ENCODE measurements around the gene MDN1. TPM values are rescaled to one million over a fixed set of nuclear protein-coding genes. Genes with fewer than 3 reads are reported as not detected.

MDN1 gene
- polyA plus RNA-seq, 3 donors = 38.6 to 41.2 (median 38.9) TPM

GRCh38 chr6:89703292-89703691 lies 116.3 kb downstream of the MDN1 start:
- no peak for DNase-seq (ENCODE audit: low read depth in 3 of 3, low spot score in 2 of 3)

DNA sequence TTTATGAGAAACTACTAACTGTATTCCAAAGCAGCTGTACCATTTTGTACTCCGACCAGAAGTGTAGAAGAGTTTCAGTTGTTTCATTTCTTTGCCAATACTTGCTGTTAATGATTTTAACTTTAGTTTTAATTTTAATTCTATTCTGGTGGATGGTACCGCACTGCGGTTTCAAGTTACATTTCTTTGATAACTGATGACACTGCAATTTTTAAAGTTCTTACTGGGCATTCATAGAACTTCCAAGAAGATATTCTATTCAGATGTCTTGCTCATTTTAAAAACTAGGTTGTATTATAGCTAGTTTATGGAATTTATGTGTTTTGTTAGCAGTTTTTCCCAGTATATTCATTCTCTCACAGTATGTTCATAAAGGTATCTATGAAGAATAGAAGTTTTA lies 117.2 kb downstream of the MDN1 start:
- DNase-seq (ENCODE audit: low read depth in 3 of 3, low spot score in 2 of 3) = no peak

DNA sequence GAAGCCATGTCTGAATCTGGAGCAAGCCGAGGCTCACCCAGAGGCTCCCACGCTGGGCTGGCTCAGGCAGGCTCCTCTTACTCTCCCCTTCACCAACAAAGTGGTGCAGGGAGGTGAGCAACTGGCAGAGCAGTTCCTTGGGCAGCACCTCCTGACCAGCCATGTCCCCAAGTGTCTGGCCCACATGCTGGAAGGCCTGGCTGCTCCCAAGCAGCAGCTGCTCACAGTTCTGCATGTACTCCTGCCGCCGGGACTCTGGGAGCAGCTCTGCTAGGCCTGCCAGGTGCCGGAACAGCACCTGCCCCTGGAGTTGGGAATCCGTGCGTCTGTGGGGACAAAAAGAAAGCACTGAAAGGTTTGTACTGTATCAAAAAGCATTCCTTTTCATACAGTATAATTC lies 123.9 kb downstream of the MDN1 start:
- DNase-seq (ENCODE audit: low read depth in 3 of 3, low spot score in 2 of 3) = no peak

GRCh38 chr6:89694428-89694827 lies 125.2 kb downstream of the MDN1 start:
- no peak for DNase-seq (ENCODE audit: low read depth in 3 of 3, low spot score in 2 of 3)

GRCh38 chr6:89693207-89693606 lies 126.4 kb downstream of the MDN1 start:
- no peak for DNase-seq (ENCODE audit: low read depth in 3 of 3, low spot score in 2 of 3)

DNA sequence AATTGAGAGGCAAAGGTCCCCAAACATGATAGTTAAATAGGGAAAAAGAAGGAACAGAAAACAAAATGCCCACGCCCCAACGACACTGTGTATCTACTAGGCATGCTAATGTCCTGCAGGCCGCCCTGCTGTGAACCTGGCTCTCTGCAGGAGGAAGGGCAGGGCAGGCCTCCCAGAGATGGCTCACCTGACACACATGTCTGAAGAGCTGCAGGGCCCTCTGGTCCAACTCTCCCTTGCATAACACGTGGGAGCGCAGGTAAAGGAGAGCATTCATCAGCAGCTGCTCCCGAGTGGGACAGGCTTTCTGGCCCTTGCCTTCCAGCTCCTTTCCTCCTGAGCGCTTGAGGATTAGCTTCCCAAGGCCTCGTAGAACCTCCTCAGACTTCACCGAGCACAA lies 127.3 kb downstream of the MDN1 start:
- DNase-seq (ENCODE audit: low read depth in 3 of 3, low spot score in 2 of 3) = no peak

DNA sequence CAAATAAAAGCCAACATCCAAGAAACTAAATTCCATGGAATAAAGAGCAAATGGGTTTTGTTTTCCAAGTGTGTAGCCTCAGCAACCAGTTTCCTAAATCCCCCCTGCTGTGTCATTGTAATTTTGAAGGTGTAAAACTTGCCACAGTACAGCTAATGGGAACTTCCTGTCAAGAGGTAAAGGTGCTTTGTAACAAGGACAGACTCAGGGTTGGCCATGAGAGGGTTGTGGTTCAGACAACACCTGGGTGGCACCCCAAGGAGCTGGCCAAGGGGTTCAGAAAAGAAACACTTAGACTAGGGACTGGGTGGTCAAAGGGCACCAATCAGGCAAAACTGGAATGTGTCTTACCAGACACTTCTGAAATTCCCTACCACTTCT lies 128.7 kb downstream of the MDN1 start:
- no peak for DNase-seq (ENCODE audit: low read depth in 3 of 3, low spot score in 2 of 3)

DNA sequence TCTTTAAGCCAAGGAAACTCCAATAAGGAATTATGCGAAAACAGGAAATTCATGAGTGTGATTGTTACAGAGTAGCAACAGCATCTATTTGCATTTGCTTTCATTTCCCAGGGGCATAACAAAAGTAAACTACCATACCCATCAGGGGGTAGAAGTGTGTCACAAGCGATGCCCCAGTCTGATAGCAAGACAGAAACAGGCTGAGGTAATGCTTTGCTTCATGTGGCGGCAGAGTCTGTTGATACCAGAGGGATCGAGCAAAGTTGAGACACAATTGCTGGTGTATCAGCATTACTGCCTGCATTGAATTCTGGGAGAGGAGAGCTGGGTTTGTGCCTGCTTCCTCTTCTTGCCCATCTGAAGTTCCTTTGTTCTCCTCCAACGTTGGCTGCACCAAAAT lies 129.9 kb downstream of the MDN1 start:
- DNase-seq (ENCODE audit: low read depth in 3 of 3, low spot score in 2 of 3) = no peak

DNA sequence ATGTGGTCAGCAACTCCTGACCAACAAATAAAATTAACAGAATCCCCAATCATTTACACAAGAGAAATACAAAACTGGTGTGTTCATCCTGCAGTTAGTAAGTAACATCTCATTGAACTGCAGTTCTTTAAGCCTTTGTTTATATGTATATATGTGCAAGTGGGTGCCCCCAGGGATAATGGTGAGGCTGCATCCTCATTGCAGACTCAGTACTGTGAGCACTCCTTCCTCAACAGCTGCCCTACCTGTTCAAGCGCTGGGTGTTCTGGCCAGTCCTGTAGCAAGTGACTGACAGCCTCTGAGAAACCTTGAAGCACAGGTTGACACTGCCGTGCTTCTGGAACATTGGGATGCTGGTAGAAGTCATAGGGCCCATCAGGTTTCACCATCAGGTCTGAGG lies 131.3 kb downstream of the MDN1 start:
- no peak for DNase-seq (ENCODE audit: low read depth in 3 of 3, low spot score in 2 of 3)

GRCh38 chr6:89685311-89685710 lies 134.3 kb downstream of the MDN1 start:
- DNase-seq (ENCODE audit: low read depth in 3 of 3, low spot score in 2 of 3) = no peak

DNA sequence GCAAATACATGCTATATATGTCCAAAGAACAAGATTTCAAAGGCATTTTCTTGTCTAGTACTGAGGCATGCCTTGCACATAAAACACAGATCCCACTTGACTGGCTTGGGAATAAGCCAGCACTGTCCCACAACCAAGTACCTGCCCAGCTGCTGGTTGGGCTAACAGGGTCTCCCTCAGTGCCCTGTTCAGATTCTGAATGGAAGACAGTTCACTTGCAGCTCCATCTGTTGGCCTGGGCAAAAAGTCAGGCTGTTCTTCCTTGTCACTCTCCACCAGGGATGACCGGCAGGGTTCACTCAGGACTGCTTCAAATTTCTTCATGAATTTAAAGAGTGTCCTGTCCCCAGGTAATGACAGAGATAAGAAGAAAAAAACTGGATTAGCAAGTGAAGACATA lies 136.6 kb downstream of the MDN1 start:
- no peak for DNase-seq (ENCODE audit: low read depth in 3 of 3, low spot score in 2 of 3)

- no peak for DNase-seq (ENCODE audit: low read depth in 3 of 3, low spot score in 2 of 3)
Observed at GRCh38 chr6:89681983-89682564, 137.5 kb downstream of the MDN1 start.

DNA sequence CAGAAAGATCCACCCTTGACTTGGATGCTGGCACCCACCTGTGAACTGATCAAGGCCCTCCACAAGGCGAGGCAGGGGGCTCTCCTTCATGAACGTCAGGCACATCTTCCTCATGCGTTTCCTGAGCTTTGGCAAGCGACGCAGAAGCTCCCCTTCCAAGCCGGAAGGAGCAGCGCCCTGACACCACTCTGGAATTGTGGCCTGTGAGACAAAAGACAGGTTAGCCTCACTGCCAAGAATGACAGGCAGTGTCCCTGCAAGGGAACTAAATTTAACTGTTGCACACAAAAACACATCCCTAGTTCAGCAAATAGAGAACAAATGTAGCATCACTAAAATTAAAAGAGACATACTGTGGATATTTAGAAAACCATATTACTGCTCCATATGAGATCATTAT lies 139.0 kb downstream of the MDN1 start:
- no peak for DNase-seq (ENCODE audit: low read depth in 3 of 3, low spot score in 2 of 3)

- no peak for DNase-seq (ENCODE audit: low read depth in 3 of 3, low spot score in 2 of 3)
Observed at GRCh38 chr6:89680150-89680549, 139.4 kb downstream of the MDN1 start.

- DNase-seq (ENCODE audit: low read depth in 3 of 3, low spot score in 2 of 3) = no peak
Observed at GRCh38 chr6:89679215-89680120, 140.1 kb downstream of the MDN1 start.

GRCh38 chr6:89678531-89678930 lies 141.1 kb downstream of the MDN1 start:
- no peak for DNase-seq (ENCODE audit: low read depth in 3 of 3, low spot score in 2 of 3)

- DNase-seq (ENCODE audit: low read depth in 3 of 3, low spot score in 2 of 3) = no peak
Observed at GRCh38 chr6:89675949-89676748, 143.4 kb downstream of the MDN1 start.

- no peak for DNase-seq (ENCODE audit: low read depth in 3 of 3, low spot score in 2 of 3)
Observed at GRCh38 chr6:89670935-89671565, 148.5 kb downstream of the MDN1 start.

DNA sequence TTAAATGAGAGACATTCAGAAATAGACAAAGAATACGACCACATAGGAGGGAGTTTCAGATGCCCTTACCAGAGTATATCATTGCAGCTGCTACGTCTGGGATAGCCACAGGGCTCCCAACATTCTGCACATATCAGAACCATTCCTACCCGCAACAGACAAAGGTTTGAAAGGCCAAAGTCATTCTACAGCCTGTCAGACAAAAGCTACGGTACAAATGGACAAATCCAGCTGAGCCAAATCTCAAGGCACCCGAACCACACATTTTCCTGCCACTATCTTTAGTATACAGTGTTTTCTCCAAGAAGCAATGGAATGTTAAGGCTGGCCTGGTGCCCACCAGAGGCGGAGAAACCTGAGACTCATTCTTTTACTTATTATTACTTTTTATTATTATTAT lies 150.6 kb downstream of the MDN1 start:
- no peak for DNase-seq (ENCODE audit: low read depth in 3 of 3, low spot score in 2 of 3)

- no peak for DNase-seq (ENCODE audit: low read depth in 3 of 3, low spot score in 2 of 3)
Observed at GRCh38 chr6:89667872-89668556, 151.6 kb downstream of the MDN1 start.
